22Rv1 (cell line): ENCODE results near the gene JUN.

Experiments used
- ZFX ChIP-seq: fragments of 450-650 bp; IDR thresholded peaks from 2 replicates; pipeline ENCODE4 v1.6.1; 2017; ENCODE audit warnings: antibody characterized with exemption, borderline replicate concordance
- TF ChIP-seq, protein P1 (sequence below): fragments of 450-650 bp; IDR thresholded peaks from 2 replicates; pipeline ENCODE4 v1.5.1; 2017; ENCODE audit warnings: mild to moderate bottlenecking

DNA sequence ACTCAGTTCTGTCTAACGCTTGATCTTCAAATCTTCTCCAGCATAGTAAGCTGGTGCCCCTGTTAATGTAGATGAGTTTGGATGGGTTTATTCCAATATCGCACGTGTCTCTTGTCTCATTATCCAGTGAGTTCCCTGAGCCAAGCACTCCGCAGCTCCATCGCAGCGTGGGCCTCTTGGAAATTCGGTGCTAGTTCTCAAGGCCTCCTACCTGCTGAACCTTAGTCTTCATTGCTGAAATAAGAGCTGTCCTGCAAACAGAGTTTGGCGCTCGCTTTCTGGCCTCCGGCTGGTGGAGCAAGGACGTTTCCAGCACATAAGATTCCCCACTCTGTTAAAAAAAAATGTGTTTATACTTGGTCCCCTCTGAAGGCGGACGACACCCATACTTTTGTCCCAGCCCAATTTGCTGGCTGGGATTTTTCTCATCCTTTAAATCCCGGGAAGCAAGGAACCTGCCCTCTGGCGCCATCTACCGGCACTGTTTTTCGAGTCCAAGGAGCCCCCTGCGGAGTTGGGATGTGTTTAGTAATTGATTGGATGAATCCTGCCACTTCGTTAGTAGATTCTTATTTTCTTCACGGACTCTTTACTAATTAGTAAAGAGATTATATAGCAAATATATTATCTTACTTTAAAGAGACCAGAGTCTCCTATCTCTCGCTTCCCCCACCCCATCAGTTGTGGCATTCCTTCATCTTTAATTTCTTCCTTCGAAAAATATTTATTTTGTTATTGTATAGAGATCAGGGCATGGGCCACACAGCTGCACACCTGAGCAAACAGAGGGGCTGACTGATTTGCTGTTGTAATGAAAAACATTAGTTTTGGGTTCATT is 14.7 kb downstream of the JUN start:
- TF ChIP-seq, protein P1, sequence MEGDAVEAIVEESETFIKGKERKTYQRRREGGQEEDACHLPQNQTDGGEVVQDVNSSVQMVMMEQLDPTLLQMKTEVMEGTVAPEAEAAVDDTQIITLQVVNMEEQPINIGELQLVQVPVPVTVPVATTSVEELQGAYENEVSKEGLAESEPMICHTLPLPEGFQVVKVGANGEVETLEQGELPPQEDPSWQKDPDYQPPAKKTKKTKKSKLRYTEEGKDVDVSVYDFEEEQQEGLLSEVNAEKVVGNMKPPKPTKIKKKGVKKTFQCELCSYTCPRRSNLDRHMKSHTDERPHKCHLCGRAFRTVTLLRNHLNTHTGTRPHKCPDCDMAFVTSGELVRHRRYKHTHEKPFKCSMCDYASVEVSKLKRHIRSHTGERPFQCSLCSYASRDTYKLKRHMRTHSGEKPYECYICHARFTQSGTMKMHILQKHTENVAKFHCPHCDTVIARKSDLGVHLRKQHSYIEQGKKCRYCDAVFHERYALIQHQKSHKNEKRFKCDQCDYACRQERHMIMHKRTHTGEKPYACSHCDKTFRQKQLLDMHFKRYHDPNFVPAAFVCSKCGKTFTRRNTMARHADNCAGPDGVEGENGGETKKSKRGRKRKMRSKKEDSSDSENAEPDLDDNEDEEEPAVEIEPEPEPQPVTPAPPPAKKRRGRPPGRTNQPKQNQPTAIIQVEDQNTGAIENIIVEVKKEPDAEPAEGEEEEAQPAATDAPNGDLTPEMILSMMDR = peak; percentile 95
- no peak for TF ChIP-seq ZFX
